Panc1 (cell line): ENCODE data around the gene CABP4.

Source experiments
- POLR2AphosphoS5 ChIP-seq: IDR thresholded peaks from 2 replicates; pipeline ENCODE4 v1.6.1; 2012; ENCODE audit warnings: mild to moderate bottlenecking, low read depth, low read length, moderate library complexity
- TCF7L2 ChIP-seq: IDR thresholded peaks from 2 replicates; pipeline ENCODE4 v1.6.1; 2011; ENCODE audit warnings: mild to moderate bottlenecking, low read depth, low read length, inconsistent platforms
- TF ChIP-seq, protein P1 (sequence below): fragments of 450-650 bp; IDR thresholded peaks from 2 replicates; pipeline ENCODE4 v1.5.1; 2017; ENCODE audit warnings: mild to moderate bottlenecking

DNA sequence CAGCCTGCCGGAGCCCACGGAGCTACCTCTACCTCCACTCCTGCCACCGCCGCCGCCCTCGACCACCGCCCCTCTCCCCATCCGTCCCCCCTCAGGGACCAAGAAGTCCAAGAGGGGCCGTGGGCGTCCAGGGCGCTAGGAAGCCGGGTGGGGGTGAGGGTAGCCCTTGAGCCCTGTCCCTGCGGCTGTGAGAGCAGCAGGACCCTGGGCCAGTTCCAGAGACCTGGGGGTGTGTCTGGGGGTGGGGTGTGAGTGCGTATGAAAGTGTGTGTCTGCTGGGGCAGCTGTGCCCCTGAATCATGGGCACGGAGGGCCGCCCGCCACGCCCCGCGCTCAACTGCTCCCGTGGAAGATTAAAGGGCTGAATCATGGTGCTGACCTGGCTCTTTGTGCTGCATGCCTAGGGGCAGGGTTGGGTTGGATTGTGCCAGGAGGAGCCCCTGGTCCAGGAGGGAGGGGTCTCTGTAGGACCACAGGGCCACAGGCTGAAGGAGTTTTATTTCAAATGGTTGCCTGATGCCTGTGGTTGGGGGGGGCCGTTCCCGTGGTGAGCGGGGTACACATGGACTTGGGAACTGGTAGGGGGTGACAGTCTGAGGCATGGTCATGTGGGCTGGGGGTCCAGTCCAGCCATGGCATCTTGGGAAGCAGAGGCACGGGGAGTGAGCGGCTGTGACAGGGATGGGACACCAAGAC lies 20.0 kb upstream of the CABP4 start:
- TF ChIP-seq, protein P1, sequence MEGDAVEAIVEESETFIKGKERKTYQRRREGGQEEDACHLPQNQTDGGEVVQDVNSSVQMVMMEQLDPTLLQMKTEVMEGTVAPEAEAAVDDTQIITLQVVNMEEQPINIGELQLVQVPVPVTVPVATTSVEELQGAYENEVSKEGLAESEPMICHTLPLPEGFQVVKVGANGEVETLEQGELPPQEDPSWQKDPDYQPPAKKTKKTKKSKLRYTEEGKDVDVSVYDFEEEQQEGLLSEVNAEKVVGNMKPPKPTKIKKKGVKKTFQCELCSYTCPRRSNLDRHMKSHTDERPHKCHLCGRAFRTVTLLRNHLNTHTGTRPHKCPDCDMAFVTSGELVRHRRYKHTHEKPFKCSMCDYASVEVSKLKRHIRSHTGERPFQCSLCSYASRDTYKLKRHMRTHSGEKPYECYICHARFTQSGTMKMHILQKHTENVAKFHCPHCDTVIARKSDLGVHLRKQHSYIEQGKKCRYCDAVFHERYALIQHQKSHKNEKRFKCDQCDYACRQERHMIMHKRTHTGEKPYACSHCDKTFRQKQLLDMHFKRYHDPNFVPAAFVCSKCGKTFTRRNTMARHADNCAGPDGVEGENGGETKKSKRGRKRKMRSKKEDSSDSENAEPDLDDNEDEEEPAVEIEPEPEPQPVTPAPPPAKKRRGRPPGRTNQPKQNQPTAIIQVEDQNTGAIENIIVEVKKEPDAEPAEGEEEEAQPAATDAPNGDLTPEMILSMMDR, result no peak
- TF ChIP-seq POLR2AphosphoS5 (no peak), TCF7L2 (no peak)
